ENCODE measurements around the gene HECTD2.
"Not testable (repeated sequence)": the region's sequence is repeated elsewhere in the genome, so short reads cannot be mapped to it uniquely, and the experiment has no call there.

HECTD2 gene

GRCh38 chr10:91477236-91477635 is 67.1 kb downstream of the HECTD2 start:
- no peak for DNase-seq

GRCh38 chr10:91479583-91479982 is 69.4 kb downstream of the HECTD2 start:
- no peak for DNase-seq

GRCh38 chr10:91487911-91488582 is 77.9 kb downstream of the HECTD2 start:
- DNase-seq, result no peak

- DNase-seq, result no peak
These were observed 83.2 kb downstream of the HECTD2 start for GRCh38 chr10:91493313-91493712.

- no peak for DNase-seq
These were observed 85.3 kb downstream of the HECTD2 start for GRCh38 chr10:91495402-91495801.

GRCh38 chr10:91496016-91496415 is 85.9 kb downstream of the HECTD2 start:
- DNase-seq, result no peak

DNA sequence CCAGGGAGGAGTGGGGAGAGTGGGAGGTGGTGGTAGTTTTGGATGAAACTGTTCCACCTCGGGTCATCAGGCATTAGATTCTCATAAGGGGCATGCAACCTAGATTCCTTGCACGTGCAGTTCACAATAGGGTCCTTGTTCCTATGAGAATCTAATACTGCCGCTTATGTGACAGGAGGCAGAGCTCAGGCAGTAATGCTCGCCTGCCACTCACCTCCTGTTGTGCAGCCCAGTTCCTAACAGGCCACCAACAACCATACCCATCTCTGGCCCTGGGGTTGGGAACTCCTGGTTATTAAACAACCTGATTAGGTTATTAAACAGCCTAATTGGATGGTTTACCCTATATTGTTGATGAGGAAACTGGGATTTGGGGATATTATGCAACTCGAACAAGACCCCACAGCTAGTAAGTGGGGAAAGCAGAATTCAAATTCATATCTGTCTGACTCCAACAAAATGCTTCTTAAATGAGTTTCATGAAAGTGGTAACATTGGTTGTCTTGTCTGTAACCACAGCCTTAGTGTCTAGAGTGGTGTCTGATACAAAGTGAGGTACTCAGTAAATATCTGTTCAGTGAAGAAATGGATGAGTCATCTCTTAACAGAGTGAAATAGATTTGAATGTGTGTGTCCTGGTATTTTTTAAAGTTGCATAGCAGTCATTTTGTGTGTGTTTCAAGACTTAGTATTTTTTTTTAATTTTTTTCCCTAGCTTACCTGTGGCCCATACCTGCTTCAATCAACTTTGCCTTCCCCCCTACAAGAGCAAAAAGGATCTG is 101.6 kb downstream of the HECTD2 start:
- no peak for DNase-seq

DNA sequence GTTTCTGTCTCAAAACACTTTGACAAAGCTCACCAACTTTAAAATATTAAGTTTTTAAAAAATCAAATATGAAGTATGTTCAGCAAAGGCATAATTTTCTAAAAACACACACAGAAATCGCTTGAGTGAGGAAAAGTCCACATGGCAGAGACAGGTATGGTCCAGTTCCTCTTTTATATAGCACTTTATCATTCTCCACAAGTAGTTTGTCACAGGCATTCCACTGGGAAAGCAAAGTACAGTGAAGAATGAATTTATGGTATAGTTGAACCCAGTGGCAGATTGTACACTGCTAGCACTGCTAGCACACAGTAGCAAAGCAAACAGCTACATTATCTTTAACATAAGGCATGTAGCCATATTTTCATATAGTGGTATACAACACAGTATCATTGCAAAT is 102.3 kb downstream of the HECTD2 start:
- no peak for DNase-seq

GRCh38 chr10:91513598-91514424 is 103.7 kb downstream of the HECTD2 start:
- no peak for DNase-seq

GRCh38 chr10:91514787-91515186 is 104.6 kb downstream of the HECTD2 start:
- DNase-seq, result no peak

DNA sequence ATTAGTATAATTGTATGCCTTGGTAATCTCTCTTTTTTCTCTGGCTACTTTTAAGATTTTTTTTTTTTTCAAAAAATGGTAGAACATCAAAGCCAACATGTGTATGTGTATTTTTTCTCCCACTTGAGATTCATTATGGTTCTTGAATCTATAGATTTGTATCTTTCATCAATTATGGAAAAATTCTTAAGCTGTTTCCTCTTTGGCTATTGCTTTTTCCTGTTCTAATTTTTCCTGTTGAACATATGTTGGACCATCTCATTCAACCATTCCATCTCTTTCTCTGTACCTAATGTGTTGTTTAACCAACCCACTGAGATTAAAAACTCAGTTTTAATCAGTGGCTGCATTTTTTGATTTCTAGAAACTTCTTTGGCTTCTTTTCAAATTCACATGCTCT is 107.2 kb downstream of the HECTD2 start:
- no peak for DNase-seq

- DNase-seq, result no peak
These were observed 109.9 kb downstream of the HECTD2 start for GRCh38 chr10:91519899-91520514.

DNA sequence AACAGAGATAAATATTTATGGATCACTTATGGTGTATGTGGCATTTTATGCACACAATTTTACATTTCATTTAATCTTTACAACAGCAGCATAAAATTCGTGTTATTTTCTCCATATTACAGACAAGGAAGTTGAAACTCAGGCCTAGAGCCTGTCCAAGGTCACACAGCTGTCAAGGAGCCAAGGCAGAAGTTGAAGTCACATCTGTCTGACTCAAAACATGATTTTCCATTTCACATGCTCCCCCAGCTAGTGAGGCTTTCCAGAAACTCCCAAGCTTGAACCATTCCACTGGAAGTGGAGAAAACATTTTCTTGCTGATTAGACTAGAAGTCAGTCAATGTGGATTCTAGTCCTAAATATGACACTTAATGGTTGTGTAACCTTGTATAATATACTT is 110.5 kb downstream of the HECTD2 start:
- no peak for DNase-seq

DNA sequence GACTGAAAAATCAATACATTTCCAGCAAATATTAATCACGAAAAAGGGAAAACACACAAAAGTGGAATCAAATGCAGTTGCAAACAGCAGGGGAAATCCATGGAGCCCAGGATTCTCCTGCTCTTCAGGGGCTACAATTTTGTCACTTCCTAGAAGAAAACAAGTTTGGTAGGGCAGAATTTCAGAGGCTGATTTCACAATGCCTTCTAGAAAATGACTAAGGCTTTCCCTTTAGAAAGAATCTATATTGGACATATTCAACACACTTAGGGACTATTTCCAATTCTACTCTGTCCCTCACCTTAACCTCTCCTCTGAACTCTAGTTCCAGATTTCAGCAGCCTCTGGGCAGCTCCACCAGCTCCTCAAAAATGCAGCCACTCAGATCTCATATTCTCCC is 111.3 kb downstream of the HECTD2 start:
- no peak for DNase-seq

- DNase-seq, result no peak
These were observed 116.0 kb downstream of the HECTD2 start for GRCh38 chr10:91525896-91526712.

GRCh38 chr10:91528080-91528479 is 117.9 kb downstream of the HECTD2 start:
- peak; percentile 78 for DNase-seq

GRCh38 chr10:91528768-91529167 is 118.6 kb downstream of the HECTD2 start:
- DNase-seq, result no peak

- DNase-seq, result not testable (repeated sequence)
These were observed 124.6 kb downstream of the HECTD2 start for GRCh38 chr10:91534789-91535188.

DNA sequence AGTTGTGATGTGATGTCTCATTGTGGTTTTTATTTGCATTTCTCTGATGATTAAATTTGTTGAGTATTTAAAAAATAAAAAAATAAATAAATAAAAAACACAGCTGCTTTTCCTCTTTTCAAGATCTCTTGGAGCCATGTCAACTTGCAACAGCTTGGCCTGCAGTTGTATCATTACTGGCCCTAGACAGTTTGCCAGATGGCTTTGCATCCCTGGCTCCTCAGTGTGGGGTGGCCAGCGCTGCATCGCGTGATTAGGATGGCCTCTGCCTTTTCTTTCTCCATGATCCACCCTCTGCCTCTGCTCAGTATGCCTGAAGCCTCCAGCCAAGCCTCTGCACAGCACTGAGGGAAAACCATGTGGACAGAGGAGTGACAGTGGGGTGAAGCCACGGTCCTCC is 126.0 kb downstream of the HECTD2 start:
- no peak for DNase-seq

DNA sequence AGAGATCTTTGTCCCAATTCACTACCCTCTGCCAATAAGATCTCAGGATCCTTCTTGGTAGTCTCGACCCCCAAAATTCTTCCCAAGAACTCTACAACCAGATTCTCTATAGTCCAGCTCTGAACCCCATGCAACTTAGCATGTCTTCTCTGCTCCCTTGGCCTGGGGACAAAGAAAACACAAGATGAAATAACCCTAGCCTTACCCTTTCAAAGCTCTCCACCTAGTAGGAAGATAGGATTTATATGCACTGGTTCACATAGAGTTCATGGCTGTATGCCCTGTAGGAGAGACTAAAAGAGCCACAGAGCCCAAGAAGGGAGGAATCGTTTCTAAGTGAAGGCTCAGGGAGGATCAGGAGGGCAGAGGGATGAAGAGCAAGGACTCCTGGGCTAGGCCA is 126.6 kb downstream of the HECTD2 start:
- DNase-seq, result no peak

DNA sequence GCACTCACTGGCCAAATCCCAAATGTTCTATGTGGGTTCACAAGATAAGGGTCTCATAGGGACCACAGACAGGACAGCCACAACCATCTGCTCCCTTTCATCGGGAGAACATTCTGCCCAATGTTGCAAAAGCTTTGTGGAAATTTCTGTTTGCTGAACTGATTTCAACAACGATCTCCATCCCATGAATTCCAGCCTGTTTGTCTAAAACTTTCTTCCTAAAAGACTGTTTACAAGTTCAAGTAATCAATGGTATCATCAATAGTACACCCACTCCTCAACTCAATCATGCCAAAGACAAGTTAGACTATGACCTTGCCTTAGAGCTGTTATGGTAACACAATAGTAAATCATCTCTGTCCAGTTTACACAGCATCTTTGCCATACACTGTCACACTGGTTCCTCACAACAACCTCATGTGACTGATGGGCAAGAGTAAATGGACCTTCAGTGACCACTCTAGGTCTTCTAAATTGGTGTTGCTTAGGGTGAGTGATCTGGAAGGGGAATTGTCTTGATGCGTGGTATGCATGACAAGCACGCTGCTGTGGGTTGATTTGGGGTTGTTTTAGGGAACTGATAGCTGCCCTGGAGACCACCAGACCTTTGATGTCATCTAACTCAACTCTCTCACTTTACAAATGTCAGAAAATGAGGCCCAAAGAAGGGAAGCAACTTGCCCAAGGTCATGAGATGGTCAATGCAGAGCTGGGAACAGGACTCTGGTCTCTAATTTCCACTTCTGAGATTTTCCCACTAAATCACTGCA is 127.7 kb downstream of the HECTD2 start:
- no peak for DNase-seq

GRCh38 chr10:91539930-91540329 is 129.8 kb downstream of the HECTD2 start:
- no peak for DNase-seq

Data from retina (tissue), 1 donor.